Smooth muscle cell (in vitro differentiated cells): ENCODE results near the gene RNF121. TPM values are rescaled to one million over a fixed set of nuclear protein-coding genes. Genes with fewer than 3 reads are reported as not detected.

Experiments
- DNase-seq: peaks from one replicate; lab custom pipeline; 2025; ENCODE audit not compliant: unreplicated experiment; lab: John Stamatoyannopoulos, UW
- H2AFZ ChIP-seq: fragments of 200-600 bp; sonication (generic); 2 replicates; pipeline ENCODE4 v1.6.0; 2016; ENCODE audit warnings: antibody characterized with exemption, low read depth, mild to moderate bottlenecking
- H3F3A ChIP-seq: fragments of 200-600 bp; sonication (generic); 2 replicates; pipeline ENCODE4 v1.6.0; 2017; ENCODE audit warnings: antibody characterized with exemption, low read depth
- H3K27ac ChIP-seq: fragments of 200-600 bp; sonication (generic); 2 replicates; pipeline ENCODE4 v1.5.1; 2016; ENCODE audit warnings: low read depth, mild to moderate bottlenecking
- H3K27me3 ChIP-seq: fragments of 200-600 bp; sonication (generic); 2 replicates; pipeline ENCODE4 v1.6.1; 2016; ENCODE audit warnings: low read depth, mild to moderate bottlenecking
- H3K36me3 ChIP-seq: fragments of 200-600 bp; sonication (generic); 2 replicates; pipeline ENCODE4 v1.5.1; 2016; ENCODE audit warnings: low read depth
- H3K4me1 ChIP-seq: fragments of 200-600 bp; sonication (generic); 2 replicates; pipeline ENCODE4 v1.5.1; 2016; ENCODE audit warnings: low read depth
- H3K4me2 ChIP-seq: fragments of 200-600 bp; sonication (generic); 2 replicates; pipeline ENCODE4 v1.6.0; 2016; ENCODE audit warnings: mild to moderate bottlenecking
- H3K4me3 ChIP-seq: fragments of 200-600 bp; sonication (generic); 2 replicates; pipeline ENCODE4 v1.5.1; 2016; ENCODE audit warnings: mild to moderate bottlenecking
- H3K79me2 ChIP-seq: fragments of 200-600 bp; sonication (generic); 2 replicates; pipeline ENCODE4 v1.6.0; 2016; ENCODE audit warnings: low read depth, mild to moderate bottlenecking
- H3K9ac ChIP-seq: fragments of 200-600 bp; sonication (generic); 2 replicates; pipeline ENCODE4 v1.6.0; 2016; ENCODE audit warnings: low read depth
- H3K9me3 ChIP-seq: fragments of 200-600 bp; sonication (generic); replicated peaks from 2 replicates; pipeline ENCODE4 v1.5.1; 2016; ENCODE audit warnings: low read depth
- H4K20me1 ChIP-seq: fragments of 200-600 bp; sonication (generic); 2 replicates; pipeline ENCODE4 v1.6.0; 2016; ENCODE audit warnings: low read depth
- WGBS: methylation state at CpG from one replicate; pipeline ENCODE4 v1.1.7; 2016; ENCODE audit warnings: low lambda C conversion rate; 5-methylcytosine and 5-hydroxymethylcytosine counted together
- polyA plus RNA-seq: library from polyadenylated mRNA; unstranded; fragments of >200 nt; fragmentation: Nextera tagmentation; extraction: Ambion mirVana; gene quantifications from 2 replicates; pipeline ENCODE4 v1.2.1, GENCODE V29; 2016
- total RNA-seq: library from RNA; depleted of rRNA; stranded (reverse); fragments of >200 nt; gene quantifications from 2 replicates; pipeline ENCODE4 v1.2.3, GENCODE V29; 2014
- TF ChIP-seq, protein P1 (sequence below): fragments of 200-600 bp; sonication (generic); IDR thresholded peaks from 2 replicates; pipeline ENCODE4 v1.5.1; 2017; ENCODE audit warnings: borderline replicate concordance, mild to moderate bottlenecking, antibody characterized with exemption; ENCODE audit not compliant: insufficient read depth, poor library complexity, severe bottlenecking

Gene RNF121
- total and polyA plus RNA-seq, 2 experiments from 2014 or later, result 34.4 to 49.5 TPM

- Histone ChIP-seq H3F3A (peaks cover 20% of the 10 kb centered on the region), H3K27ac (no peak overlapping the region), H3K4me1 (no peaks in the 10 kb centered on the region), H3K9ac (no peak overlapping the region), H3K27me3 (no peaks in the 10 kb centered on the region), H3K79me2 (peaks cover 6% of the 10 kb centered on the region), H3K4me3 (no peak overlapping the region), H3K36me3 (peaks cover 9% of the 10 kb centered on the region), H4K20me1 (peaks cover 65% of the 10 kb centered on the region), H3K4me2 (no peak overlapping the region), H3K9me3 (no peaks in the 10 kb centered on the region), H2AFZ (no peak overlapping the region)
- TF ChIP-seq, protein P1, sequence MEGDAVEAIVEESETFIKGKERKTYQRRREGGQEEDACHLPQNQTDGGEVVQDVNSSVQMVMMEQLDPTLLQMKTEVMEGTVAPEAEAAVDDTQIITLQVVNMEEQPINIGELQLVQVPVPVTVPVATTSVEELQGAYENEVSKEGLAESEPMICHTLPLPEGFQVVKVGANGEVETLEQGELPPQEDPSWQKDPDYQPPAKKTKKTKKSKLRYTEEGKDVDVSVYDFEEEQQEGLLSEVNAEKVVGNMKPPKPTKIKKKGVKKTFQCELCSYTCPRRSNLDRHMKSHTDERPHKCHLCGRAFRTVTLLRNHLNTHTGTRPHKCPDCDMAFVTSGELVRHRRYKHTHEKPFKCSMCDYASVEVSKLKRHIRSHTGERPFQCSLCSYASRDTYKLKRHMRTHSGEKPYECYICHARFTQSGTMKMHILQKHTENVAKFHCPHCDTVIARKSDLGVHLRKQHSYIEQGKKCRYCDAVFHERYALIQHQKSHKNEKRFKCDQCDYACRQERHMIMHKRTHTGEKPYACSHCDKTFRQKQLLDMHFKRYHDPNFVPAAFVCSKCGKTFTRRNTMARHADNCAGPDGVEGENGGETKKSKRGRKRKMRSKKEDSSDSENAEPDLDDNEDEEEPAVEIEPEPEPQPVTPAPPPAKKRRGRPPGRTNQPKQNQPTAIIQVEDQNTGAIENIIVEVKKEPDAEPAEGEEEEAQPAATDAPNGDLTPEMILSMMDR, result no peak
- no peak for DNase-seq
- 90% methylated on average over 10 of the region's 10 CpGs for WGBS
These were observed 81.8 kb downstream of the RNF121 start for GRCh38 chr11:72010529-72011233.

- Histone ChIP-seq H3K36me3 (peaks cover 11% of the 10 kb centered on the region), H3K27me3 (no peaks in the 10 kb centered on the region), H3F3A (peaks cover 7% of the 10 kb centered on the region), H3K9me3 (no peaks in the 10 kb centered on the region), H3K9ac (no peak overlapping the region), H3K27ac (no peak overlapping the region), H3K79me2 (peaks cover 6% of the 10 kb centered on the region), H3K4me2 (no peak overlapping the region), H4K20me1 (peaks cover 54% of the 10 kb centered on the region), H3K4me1 (no peaks in the 10 kb centered on the region), H2AFZ (no peak overlapping the region), H3K4me3 (no peak overlapping the region)
- TF ChIP-seq, protein P1, result no peak
- no peak for DNase-seq
- WGBS, result 95% methylated on average over 5 of the region's 5 CpGs
These were observed 83.3 kb downstream of the RNF121 start for GRCh38 chr11:72012091-72012630.

GRCh38 chr11:72012897-72013721, 84.3 kb downstream of the RNF121 start:
- no peak for DNase-seq
- 96% methylated on average over 33 of the region's 33 CpGs for WGBS
- no peaks in the 10 kb centered on the region for H3F3A ChIP-seq
- no peak overlapping the region for H3K9ac ChIP-seq
- TF ChIP-seq, protein P1, result no peak
- H3K4me3 ChIP-seq, result no peak overlapping the region
- H3K36me3 ChIP-seq, result peaks cover 5% of the 10 kb centered on the region
- H3K27ac ChIP-seq, result no peak overlapping the region
- no peaks in the 10 kb centered on the region for H3K27me3 ChIP-seq
- H4K20me1 ChIP-seq, result peaks cover 47% of the 10 kb centered on the region
- H2AFZ ChIP-seq, result no peak overlapping the region
- peaks cover 6% of the 10 kb centered on the region for H3K79me2 ChIP-seq
- H3K4me2 ChIP-seq, result no peak overlapping the region
- H3K9me3 ChIP-seq, result no peaks in the 10 kb centered on the region
- H3K4me1 ChIP-seq, result no peaks in the 10 kb centered on the region
